IMR-90 (cell line): Measurements from ENCODE around the gene NOL4L. TPM values are rescaled to one million over a fixed set of nuclear protein-coding genes. Genes with fewer than 3 reads are reported as not detected.

Experiments
- ATAC-seq: fragments of 200-7000 bp; cut with Tn5 transposase; 2 replicates; pipeline ENCODE4 v1.9.1; 2020; ENCODE audit warnings: low read depth, mild to moderate bottlenecking, moderate library complexity
- BruUV-seq: library from RNA; stranded (reverse); fragments of 400-500 nt; replicated peaks from 2 replicates; lab custom pipeline; 2021; lab: Mats Ljungman, UMichigan
- CTCF ChIA-PET: fragments of 300-600 bp; formaldehyde crosslinking; extraction: SDS; loops from one replicate; lab custom pipeline; 2021; ENCODE audit warnings: antibody characterized with exemption; lab: Yijun Ruan, JAX
- POLR2A ChIA-PET: fragments of 300-600 bp; sonication (Branson Sonifier 250); formaldehyde crosslinking; loops from one replicate; lab custom pipeline; 2022; ENCODE audit warnings: antibody characterized with exemption; ENCODE audit not compliant: unreplicated experiment; lab: Charles Lee
- DNase-seq: peaks from one replicate; pipeline ENCODE4 v3.0.0; 2013
- H2AFZ ChIP-seq: replicated peaks from 2 replicates; pipeline ENCODE3; 2013; ENCODE audit warnings: low read length, mild to moderate bottlenecking; ENCODE audit not compliant: poor library complexity
- H2AK5ac ChIP-seq: 2 replicates; pipeline ENCODE4 v1.6.1; 2013; ENCODE audit warnings: low read depth, low read length, inconsistent platforms
- H2AK9ac ChIP-seq: replicated peaks from 2 replicates; pipeline ENCODE3; 2013; ENCODE audit warnings: mild to moderate bottlenecking, low read depth, low read length, moderate library complexity; ENCODE audit not compliant: poor library complexity
- H2BK120ac ChIP-seq: 2 replicates; pipeline ENCODE4 v1.6.1; 2013; ENCODE audit warnings: low read depth, low read length, inconsistent platforms
- H2BK15ac ChIP-seq: 3 replicates; pipeline ENCODE4 v1.6.1; 2013; ENCODE audit warnings: low read depth, low read length, inconsistent platforms
- H2BK20ac ChIP-seq: 2 replicates; pipeline ENCODE4 v1.6.1; 2013; ENCODE audit warnings: low read depth, mild to moderate bottlenecking, inconsistent platforms, low read length, moderate library complexity
- H2BK5ac ChIP-seq: 2 replicates; pipeline ENCODE4 v1.6.1; 2013; ENCODE audit warnings: mild to moderate bottlenecking, low read depth, low read length, inconsistent platforms; ENCODE audit not compliant: poor library complexity, severe bottlenecking
- H3K14ac ChIP-seq: replicated peaks from 2 replicates; pipeline ENCODE4 v1.6.1; 2013; ENCODE audit warnings: low read depth, low read length, inconsistent platforms
- H3K18ac ChIP-seq: 2 replicates; pipeline ENCODE4 v1.6.1; 2013; ENCODE audit warnings: low read depth, low read length, control low read depth
- H3K23ac ChIP-seq: 2 replicates; pipeline ENCODE4 v1.6.1; 2013; ENCODE audit warnings: low read depth, low read length, inconsistent platforms
- H3K27ac ChIP-seq: 2 replicates; pipeline ENCODE4 v1.5.1; 2013; ENCODE audit warnings: mild to moderate bottlenecking, control low read depth, low read length; ENCODE audit not compliant: insufficient read depth
- H3K27me3 ChIP-seq: 2 replicates; pipeline ENCODE4 v1.6.1; 2013; ENCODE audit warnings: low read length; ENCODE audit not compliant: control insufficient read depth, insufficient read depth
- H3K36me3 ChIP-seq: 2 replicates; pipeline ENCODE4 v1.6.1; 2013; ENCODE audit warnings: low read length, mixed read lengths; ENCODE audit not compliant: control insufficient read depth, insufficient read depth
- H3K4ac ChIP-seq: 2 replicates; pipeline ENCODE4 v1.6.1; 2013; ENCODE audit warnings: low read depth, low read length, inconsistent platforms
- H3K4me1 ChIP-seq: 2 replicates; pipeline ENCODE4 v1.6.1; 2013; ENCODE audit warnings: low read length, mixed read lengths; ENCODE audit not compliant: control insufficient read depth, insufficient read depth
- H3K4me2 ChIP-seq: 2 replicates; pipeline ENCODE4 v1.6.1; 2013; ENCODE audit warnings: low read depth, mild to moderate bottlenecking, control low read depth, low read length, moderate library complexity
- H3K4me3 ChIP-seq: 2 replicates; pipeline ENCODE4 v1.5.1; 2013; ENCODE audit warnings: low read depth, mild to moderate bottlenecking, control low read depth, low read length, moderate library complexity; ENCODE audit not compliant: insufficient read depth
- H3K56ac ChIP-seq: 2 replicates; pipeline ENCODE4 v1.6.1; 2013; ENCODE audit warnings: low read length, inconsistent platforms; ENCODE audit not compliant: insufficient read depth; ENCODE audit errors: extremely low read depth
- H3K79me1 ChIP-seq, 2 experiments: 2 replicates each; pipeline ENCODE4 v1.6.1; 2013; ENCODE audit warnings: low read length in 2 of 2, inconsistent platforms in 1 of 2, low read depth in 1 of 2
- H3K9ac ChIP-seq: 2 replicates; pipeline ENCODE4 v1.6.1; 2013; ENCODE audit warnings: low read depth, low read length, control low read depth
- H3K9me1 ChIP-seq: 2 replicates; pipeline ENCODE4 v1.6.1; 2013; ENCODE audit warnings: low read length, inconsistent platforms; ENCODE audit not compliant: insufficient read depth
- H3K9me3 ChIP-seq: 2 replicates; pipeline ENCODE4 v1.6.1; 2013; ENCODE audit warnings: low read length; ENCODE audit not compliant: control insufficient read depth, insufficient read depth
- H4K20me1 ChIP-seq: 2 replicates; pipeline ENCODE4 v1.6.1; 2013; ENCODE audit warnings: low read length, inconsistent platforms; ENCODE audit not compliant: insufficient read depth
- H4K5ac ChIP-seq: 2 replicates; pipeline ENCODE4 v1.6.1; 2013; ENCODE audit warnings: mild to moderate bottlenecking, low read depth, low read length, control low read depth
- H4K8ac ChIP-seq, 2 experiments: 2 replicates each; pipeline ENCODE4 v1.6.1; 2013; ENCODE audit warnings: low read depth in 2 of 2, low read length in 2 of 2, control low read depth in 1 of 2, inconsistent platforms in 1 of 2
- H4K91ac ChIP-seq: 2 replicates; pipeline ENCODE4 v1.6.1; 2013; ENCODE audit warnings: low read depth, low read length, inconsistent platforms; ENCODE audit not compliant: insufficient read depth
- BHLHE40 ChIP-seq: fragments of 150-350 bp; IDR thresholded peaks from 2 replicates; pipeline ENCODE4 v1.6.1; 2016; ENCODE audit warnings: mild to moderate bottlenecking, low read depth, low read length
- CEBPB ChIP-seq: IDR thresholded peaks from 2 replicates; pipeline ENCODE4 v1.6.1; 2012; ENCODE audit warnings: low read depth, low read length, improper control_type of control experiment
- CHD1 ChIP-seq: IDR thresholded peaks from 2 replicates; pipeline ENCODE4 v1.6.1; 2012; ENCODE audit warnings: low read depth, low read length, improper control_type of control experiment
- ELK1 ChIP-seq: fragments of 150-350 bp; IDR thresholded peaks from 2 replicates; pipeline ENCODE4 v1.6.1; 2016; ENCODE audit warnings: low read depth, mild to moderate bottlenecking, low read length, moderate library complexity, borderline replicate concordance
- MAFK ChIP-seq: IDR thresholded peaks from 2 replicates; pipeline ENCODE4 v1.6.1; 2012; ENCODE audit warnings: low read depth, low read length, improper control_type of control experiment
- MAZ ChIP-seq: IDR thresholded peaks from 2 replicates; pipeline ENCODE4 v1.6.1; 2012; ENCODE audit warnings: low read depth, mild to moderate bottlenecking, low read length, improper control_type of control experiment, moderate library complexity, borderline replicate concordance
- MXI1 ChIP-seq: IDR thresholded peaks from 2 replicates; pipeline ENCODE4 v1.6.1; 2012; ENCODE audit warnings: low read depth, mild to moderate bottlenecking, low read length, moderate library complexity, borderline replicate concordance
- NFE2L2 ChIP-seq: fragments of 150-350 bp; IDR thresholded peaks from 2 replicates; pipeline ENCODE4 v1.6.1; 2016; ENCODE audit warnings: low read depth, mild to moderate bottlenecking, low read length
- POLR2A ChIP-seq: IDR thresholded peaks from 2 replicates; pipeline ENCODE4 v1.6.1; 2012; ENCODE audit warnings: mild to moderate bottlenecking, low read depth, low read length
- RAD21 ChIP-seq: IDR thresholded peaks from 2 replicates; pipeline ENCODE4 v1.6.1; 2012; ENCODE audit warnings: low read length, improper control_type of control experiment
- RCOR1 ChIP-seq: IDR thresholded peaks from 2 replicates; pipeline ENCODE4 v1.6.1; 2012; ENCODE audit warnings: mild to moderate bottlenecking, low read length, improper control_type of control experiment; ENCODE audit not compliant: insufficient replicate concordance
- SMC3 ChIP-seq: fragments of 150-350 bp; IDR thresholded peaks from 2 replicates; pipeline ENCODE4 v1.6.1; 2016; ENCODE audit warnings: low read depth, mild to moderate bottlenecking, antibody characterized with exemption, low read length, moderate library complexity
- USF2 ChIP-seq: fragments of 150-350 bp; IDR thresholded peaks from 2 replicates; pipeline ENCODE4 v1.6.1; 2017; ENCODE audit warnings: mild to moderate bottlenecking, antibody characterized with exemption, low read length, low read depth
- WGBS, 2 experiments: methylation state at CpG; one replicate each; pipeline versions ENCODE4 v1.1.5 to v1.1.7; 2013; ENCODE audit warnings: missing lambda C conversion rate in 2 of 2; ENCODE audit not compliant: insufficient read length in 1 of 2; ENCODE audit errors: extremely low coverage in 2 of 2; 5-methylcytosine and 5-hydroxymethylcytosine counted together
- dilution Hi-C: fragments of 300-500 bp; cut with HindIII; formaldehyde crosslinking; loops from one replicate; pipeline ENCODE4 v1.14.3; 2018; ENCODE audit warnings: low sequenced_read_pairs; ENCODE audit not compliant: unreplicated experiment
- in situ Hi-C: fragments of 300-500 bp; cut with MboI; formaldehyde crosslinking; loops from 3 replicates; pipeline ENCODE4 v1.14.3; 2019; ENCODE audit warnings: low sequenced_read_pairs, inconsistent platforms, mixed read lengths
- intact Hi-C: fragments of 100-400 bp; cut with micrococcal nuclease; formaldehyde crosslinking; loops from 2 replicates; pipeline ENCODE4 v1.10.0; 2022
- polyA plus RNA-seq, 3 experiments: library from polyadenylated mRNA; depleted of rRNA; stranded (reverse); fragments of >200 nt; gene quantifications; 2 replicates each; pipeline ENCODE4 v1.2.3, GENCODE V29; 2012; ENCODE audit warnings: low replicate concordance in 1 of 3
- total RNA-seq: library from RNA; depleted of rRNA; stranded (reverse); fragments of >200 nt; gene quantifications from 2 replicates; pipeline ENCODE4 v1.2.3, GENCODE V29; 2012
- TF ChIP-seq, protein P1 (sequence below): conservative IDR thresholded peaks from 2 replicates; pipeline ENCODE4 v1.5.1; 2012; ENCODE audit warnings: mild to moderate bottlenecking, low read depth, low read length, improper control_type of control experiment

Gene NOL4L
- total and polyA plus RNA-seq, 2 of the 4 experiments (the other 2 are of a cell fraction): 4.7 to 13.3 TPM

DNA sequence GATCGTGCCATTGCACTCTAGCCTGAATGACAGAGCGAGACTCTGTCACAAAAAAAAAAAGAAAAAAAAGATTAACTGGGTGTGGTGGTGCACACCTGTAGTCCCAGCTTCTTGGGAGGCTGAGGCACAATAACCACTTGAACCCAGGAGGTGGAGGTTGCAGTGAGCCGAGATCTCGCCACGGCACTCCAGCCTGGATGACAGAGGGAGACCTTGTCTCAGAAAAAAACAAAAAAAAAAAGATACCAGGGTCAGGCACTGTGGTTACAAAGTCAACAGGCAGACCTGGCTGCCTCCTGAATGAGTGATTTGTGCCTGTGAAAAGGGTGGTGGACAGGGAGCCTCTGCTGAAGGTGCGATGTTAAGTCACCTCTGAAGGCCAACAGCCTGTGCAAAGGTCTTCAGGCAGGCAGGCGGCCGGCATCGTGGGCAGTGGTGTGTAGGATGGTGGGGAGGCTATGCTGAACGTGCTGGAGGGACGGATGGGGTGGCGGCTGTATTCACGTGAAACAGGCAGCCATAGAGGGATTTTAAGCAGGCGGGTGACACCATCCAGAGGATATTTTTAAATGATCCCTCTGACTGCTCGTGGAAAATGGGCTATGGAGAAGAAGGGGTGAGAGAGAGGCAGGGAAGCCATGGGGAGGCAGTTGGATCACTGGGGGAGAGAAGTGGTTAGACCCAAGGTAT is 41.4 kb downstream of the NOL4L start:
- no peak overlapping the region for H2BK15ac ChIP-seq
- no peaks in the 10 kb centered on the region; a peak in 1 of 4 replicates for H3K79me1 ChIP-seq
- H3K4ac ChIP-seq: no peak overlapping the region
- no peak overlapping the region for H2AFZ ChIP-seq
- H3K9me1 ChIP-seq: 0 out of 2 replicates have a peak, but pooled peaks cover 3% of the 10 kb centered on the region
- no peak overlapping the region for H2BK5ac ChIP-seq
- H3K18ac ChIP-seq: no peak overlapping the region
- CTCF ChIA-PET: interaction anchor here (0.6 kb wide), 1 partner anchor 26 kb away, joined by 5 read pairs; no protein-coding TSS in a partner anchor
- no peak overlapping the region for H2BK20ac ChIP-seq
- H4K20me1 ChIP-seq: no peaks in the 10 kb centered on the region
- dilution Hi-C loops: no loop called here
- in situ Hi-C loops: no loop called here
- no peak overlapping the region for H4K5ac ChIP-seq
- DNase-seq (no peak), ATAC-seq (no peak)
- no peak overlapping the region for H4K8ac ChIP-seq
- POLR2A ChIA-PET: no interaction called here
- H3K4me1 ChIP-seq: no peaks in the 10 kb centered on the region
- H3K36me3 ChIP-seq: no peaks in the 10 kb centered on the region
- H3K27me3 ChIP-seq: peaks cover 10% of the 10 kb centered on the region; the same call in 1 of the 2 replicates
- TF ChIP-seq CHD1 (no peak), MAZ (no peak), USF2 (no peak), RAD21 (no peak), RCOR1 (no peak), SMC3 (no peak), POLR2A (no peak), ELK1 (no peak), MAFK (no peak), BHLHE40 (no peak), CEBPB (no peak), NFE2L2 (no peak), MXI1 (no peak)
- TF ChIP-seq, protein P1, sequence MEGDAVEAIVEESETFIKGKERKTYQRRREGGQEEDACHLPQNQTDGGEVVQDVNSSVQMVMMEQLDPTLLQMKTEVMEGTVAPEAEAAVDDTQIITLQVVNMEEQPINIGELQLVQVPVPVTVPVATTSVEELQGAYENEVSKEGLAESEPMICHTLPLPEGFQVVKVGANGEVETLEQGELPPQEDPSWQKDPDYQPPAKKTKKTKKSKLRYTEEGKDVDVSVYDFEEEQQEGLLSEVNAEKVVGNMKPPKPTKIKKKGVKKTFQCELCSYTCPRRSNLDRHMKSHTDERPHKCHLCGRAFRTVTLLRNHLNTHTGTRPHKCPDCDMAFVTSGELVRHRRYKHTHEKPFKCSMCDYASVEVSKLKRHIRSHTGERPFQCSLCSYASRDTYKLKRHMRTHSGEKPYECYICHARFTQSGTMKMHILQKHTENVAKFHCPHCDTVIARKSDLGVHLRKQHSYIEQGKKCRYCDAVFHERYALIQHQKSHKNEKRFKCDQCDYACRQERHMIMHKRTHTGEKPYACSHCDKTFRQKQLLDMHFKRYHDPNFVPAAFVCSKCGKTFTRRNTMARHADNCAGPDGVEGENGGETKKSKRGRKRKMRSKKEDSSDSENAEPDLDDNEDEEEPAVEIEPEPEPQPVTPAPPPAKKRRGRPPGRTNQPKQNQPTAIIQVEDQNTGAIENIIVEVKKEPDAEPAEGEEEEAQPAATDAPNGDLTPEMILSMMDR: no peak
- H3K23ac ChIP-seq: no peak overlapping the region
- H2AK5ac ChIP-seq: no peak overlapping the region
- H3K27ac ChIP-seq: no peak overlapping the region
- H3K56ac ChIP-seq: no peak overlapping the region
- H3K14ac ChIP-seq: no peak overlapping the region
- whole genome bisulfite sequencing, 2 experiments: 86% methylated on average over 10 of the region's 15 CpGs; no CpG with 5 or more reads in 1 of the 2 experiments
- no peaks in the 10 kb centered on the region for H3K9me3 ChIP-seq
- no TSS peak for BruUV-seq
- H2AK9ac ChIP-seq: no peak overlapping the region
- H3K4me2 ChIP-seq: no peak overlapping the region
- H3K9ac ChIP-seq: no peak overlapping the region
- intact Hi-C loops: no loop called here
- no peak overlapping the region for H2BK120ac ChIP-seq
- H3K4me3 ChIP-seq: no peak overlapping the region
- H4K91ac ChIP-seq: no peak overlapping the region
